GM21390 (cell line): ENCODE data around the gene PIGW.

Experiments used
- ATAC-seq: cut with Tn5 transposase; IDR thresholded peaks from one replicate; pipeline ENCODE4 v1.9.1; 2021; ENCODE audit not compliant: unreplicated experiment

The PIGW gene

GRCh38 chr17:36545465-36546417 is 11.0 kb downstream of the PIGW start:
- ATAC-seq: peak; percentile 53

GRCh38 chr17:36546418-36547093 is 11.8 kb downstream of the PIGW start:
- ATAC-seq: no peak

GRCh38 chr17:36547776-36548175 is 13.0 kb downstream of the PIGW start:
- ATAC-seq: no peak

GRCh38 chr17:36550491-36551417 is 16.0 kb downstream of the PIGW start:
- no peak for ATAC-seq

- ATAC-seq: no peak
Observed at GRCh38 chr17:36553459-36553858, 18.7 kb downstream of the PIGW start.

- ATAC-seq: no peak
Observed at GRCh38 chr17:36566081-36566480, 31.3 kb downstream of the PIGW start.

- ATAC-seq: no peak
Observed at GRCh38 chr17:36575028-36575427, 40.2 kb downstream of the PIGW start.

GRCh38 chr17:36576793-36577192 is 42.0 kb downstream of the PIGW start:
- ATAC-seq: no peak

GRCh38 chr17:36578671-36579070 is 43.9 kb downstream of the PIGW start:
- ATAC-seq: no peak

GRCh38 chr17:36583787-36584186 is 49.0 kb downstream of the PIGW start:
- no peak for ATAC-seq

- no peak for ATAC-seq
Observed at GRCh38 chr17:36586138-36586537, 51.4 kb downstream of the PIGW start.
